Omental fat pad (tissue), 4 donors: ENCODE results near the gene ZWILCH. TPM values are rescaled to one million over a fixed set of nuclear protein-coding genes. Genes with fewer than 3 reads are reported as not detected.

Source experiments
- ATAC-seq: fragments of 150-250 bp; one replicate; pipeline ENCODE4 v1.9.1; 2016; ENCODE audit warnings: mild to moderate bottlenecking, moderate library complexity; ENCODE audit not compliant: low FRiP score
- DNase-seq: peaks from one replicate; pipeline ENCODE4 v3.0.0-alpha.2; 2019; ENCODE audit warnings: low spot score
- total RNA-seq, 4 donors: library from RNA; depleted of rRNA; stranded (reverse); fragments of >200 nt; gene quantifications; one replicate each; pipeline ENCODE4 v1.1.0, GENCODE V29; 2016
- TF ChIP-seq, protein P1 (sequence below), 3 donors: fragments of 450-650 bp; IDR thresholded peaks; one replicate each; pipeline ENCODE4 v1.5.1; 2016 to 2017; ENCODE audit warnings: antibody characterized with exemption in 3 of 3, mild to moderate bottlenecking in 3 of 3, moderate library complexity in 2 of 3

Gene ZWILCH
- total RNA-seq, 4 donors from 2014 or later, result 2.5 to 4.8 (median 3.8) TPM

DNA sequence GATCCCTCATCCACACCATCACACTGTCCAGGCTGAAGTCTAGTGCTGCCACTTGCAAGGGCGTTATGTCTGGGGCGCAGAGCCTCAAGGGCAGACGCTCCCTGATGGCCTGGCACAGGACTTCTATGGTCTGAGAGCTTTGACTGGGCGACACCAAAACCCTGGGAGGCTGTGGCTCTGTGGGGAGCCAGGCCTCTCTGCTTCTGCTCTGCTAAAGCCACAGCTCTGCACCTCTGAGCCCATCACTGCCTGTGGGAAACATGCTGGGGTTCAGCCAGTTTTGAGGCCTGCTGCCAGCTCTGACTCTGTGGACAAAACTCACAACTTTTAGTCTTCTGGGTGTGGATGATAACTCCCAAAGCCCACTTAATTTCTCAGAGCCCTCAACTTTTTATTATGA is 67.0 kb downstream of the ZWILCH start:
- TF ChIP-seq, protein P1, sequence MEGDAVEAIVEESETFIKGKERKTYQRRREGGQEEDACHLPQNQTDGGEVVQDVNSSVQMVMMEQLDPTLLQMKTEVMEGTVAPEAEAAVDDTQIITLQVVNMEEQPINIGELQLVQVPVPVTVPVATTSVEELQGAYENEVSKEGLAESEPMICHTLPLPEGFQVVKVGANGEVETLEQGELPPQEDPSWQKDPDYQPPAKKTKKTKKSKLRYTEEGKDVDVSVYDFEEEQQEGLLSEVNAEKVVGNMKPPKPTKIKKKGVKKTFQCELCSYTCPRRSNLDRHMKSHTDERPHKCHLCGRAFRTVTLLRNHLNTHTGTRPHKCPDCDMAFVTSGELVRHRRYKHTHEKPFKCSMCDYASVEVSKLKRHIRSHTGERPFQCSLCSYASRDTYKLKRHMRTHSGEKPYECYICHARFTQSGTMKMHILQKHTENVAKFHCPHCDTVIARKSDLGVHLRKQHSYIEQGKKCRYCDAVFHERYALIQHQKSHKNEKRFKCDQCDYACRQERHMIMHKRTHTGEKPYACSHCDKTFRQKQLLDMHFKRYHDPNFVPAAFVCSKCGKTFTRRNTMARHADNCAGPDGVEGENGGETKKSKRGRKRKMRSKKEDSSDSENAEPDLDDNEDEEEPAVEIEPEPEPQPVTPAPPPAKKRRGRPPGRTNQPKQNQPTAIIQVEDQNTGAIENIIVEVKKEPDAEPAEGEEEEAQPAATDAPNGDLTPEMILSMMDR (IDR thresholded peaks at IDR 0.05), result no peak
- ATAC-seq, result no peak
- DNase-seq, result no peak

DNA sequence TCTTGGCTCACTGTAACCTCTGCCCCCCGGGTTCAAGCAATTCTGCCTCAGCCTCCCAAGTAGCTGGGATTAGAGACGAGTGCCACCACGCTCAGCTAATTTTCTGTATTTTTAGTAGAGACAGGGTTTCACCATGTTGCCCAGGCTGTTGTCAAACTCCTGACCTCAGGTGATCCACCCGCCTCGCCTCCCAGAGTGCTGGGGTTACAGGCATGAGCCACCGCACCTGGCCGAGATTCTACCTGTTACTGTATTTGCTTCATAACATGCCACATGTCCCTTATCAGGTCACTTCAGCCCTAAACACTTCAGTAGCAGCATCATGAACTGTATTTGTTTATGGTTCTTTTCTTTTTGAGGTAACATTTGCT is 68.2 kb downstream of the ZWILCH start:
- TF ChIP-seq, protein P1 (IDR thresholded peaks at IDR 0.05), result no peak
- DNase-seq (no peak), ATAC-seq (no peak)

GRCh38 chr15:66573719-66574595 is 68.8 kb downstream of the ZWILCH start:
- TF ChIP-seq, protein P1 (IDR thresholded peaks at IDR 0.05), result no peak
- ATAC-seq, result no peak

DNA sequence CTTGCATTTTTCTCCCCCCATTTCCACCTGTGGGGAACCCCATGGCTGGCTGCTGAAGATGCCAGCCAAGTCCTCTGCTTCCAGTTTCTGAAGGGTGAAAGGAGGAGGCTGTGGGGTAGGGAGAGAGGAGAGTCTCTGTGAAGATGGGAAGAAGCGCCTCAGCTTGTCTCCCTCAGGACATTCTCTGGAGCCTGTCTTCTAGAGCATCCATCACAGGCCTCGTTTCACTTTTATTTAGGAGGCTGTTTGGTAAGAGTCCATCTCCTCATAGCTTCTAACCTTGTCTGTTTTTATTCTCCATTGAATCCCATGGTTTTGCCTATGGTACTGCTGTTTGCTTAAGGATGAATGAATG is 69.4 kb downstream of the ZWILCH start:
- TF ChIP-seq, protein P1 (IDR thresholded peaks at IDR 0.05), result no peak
- no peak for ATAC-seq
- no peak for DNase-seq

More at GRCh38 chr15:66573719-66574595, 68.8 kb downstream of the ZWILCH start:
- DNase-seq, result no peak

- ATAC-seq, result no peak
- DNase-seq, result no peak
- TF ChIP-seq, protein P1 (IDR thresholded peaks at IDR 0.05), result no peak
Observed at GRCh38 chr15:66578286-66578875, 73.3 kb downstream of the ZWILCH start.

GRCh38 chr15:66580643-66581042 is 75.5 kb downstream of the ZWILCH start:
- TF ChIP-seq, protein P1 (IDR thresholded peaks at IDR 0.05), result no peak
- no peak for DNase-seq
- peak; percentile 61 for ATAC-seq
